ENCODE measurements around the gene OSCP1. TPM values are rescaled to one million over a fixed set of nuclear protein-coding genes. Genes with fewer than 3 reads are reported as not detected.

OSCP1 gene
- total and polyA plus RNA-seq, 8 donors: 1.7 to 69.4 (median 9.0) TPM

- TF ChIP-seq POLR2A (IDR thresholded peaks at IDR 0.05) (no peak), EP300 (IDR thresholded peaks at IDR 0.05) (no peak), POLR2AphosphoS5 (IDR thresholded peaks at IDR 0.05) (no peak), CTCF (IDR thresholded peaks at IDR 0.05) (no peak)
- Histone ChIP-seq H3K27ac (no peak overlapping the region), H3K4me1 (peaks cover 6 to 39% (median 16%) of the 10 kb centered on the region in 4 donors), H3K9me3 (no peaks in the 10 kb centered on the region), H3K36me3 (peaks cover 30 to 53% (median 48%) of the 10 kb centered on the region in 4 donors), H3K27me3 (no peaks in the 10 kb centered on the region), H3K4me3 (no peak overlapping the region)
- intact Hi-C loops (cut with DNase I; ENCODE audit: low total_unique reads): no loop called here
- 92 to 98% (median 94%) methylated on average over 6 of the region's 6 CpGs for WGBS, 5 donors
- no peak for DNase-seq
Measured at GRCh38 chr1:36453600-36454388, 3.5 kb upstream of the OSCP1 start.

- H3K27ac ChIP-seq: no peak overlapping the region
- H3K36me3 ChIP-seq: peaks cover 28 to 46% (median 40%) of the 10 kb centered on the region in 4 donors
- TF ChIP-seq CTCF (IDR thresholded peaks at IDR 0.05) (no peak), EP300 (IDR thresholded peaks at IDR 0.05) (no peak), POLR2A (IDR thresholded peaks at IDR 0.05) (no peak), POLR2AphosphoS5 (IDR thresholded peaks at IDR 0.05) (no peak)
- H3K27me3 ChIP-seq: no peaks in the 10 kb centered on the region
- intact Hi-C loops (cut with DNase I; ENCODE audit: low total_unique reads): no loop called here
- no peaks in the 10 kb centered on the region for H3K9me3 ChIP-seq
- DNase-seq: no peak
- H3K4me1 ChIP-seq: peaks cover 6 to 39% (median 16%) of the 10 kb centered on the region in 4 donors
- WGBS, 5 donors: 87 to 93% (median 88%) methylated on average over 3 of the region's 3 CpGs
- no peak overlapping the region for H3K4me3 ChIP-seq
Measured at GRCh38 chr1:36453051-36453450, 2.8 kb upstream of the OSCP1 start.

- WGBS, 5 donors: 26 to 43% (median 39%) methylated on average over 18 of the region's 18 CpGs
- intact Hi-C loops (cut with DNase I; ENCODE audit: low total_unique reads): no loop called here
- H3K4me3 ChIP-seq: peak overlapping the region; percentile 59 to 90 (median 66)
- no peaks in the 10 kb centered on the region for H3K9me3 ChIP-seq
- peaks cover 6 to 32% (median 16%) of the 10 kb centered on the region in 4 donors for H3K4me1 ChIP-seq
- DNase-seq: no peak
- H3K27ac ChIP-seq: peak overlapping the region; percentile 93 to 98 (median 95)
- peaks cover 11 to 25% (median 19%) of the 10 kb centered on the region in 4 donors for H3K36me3 ChIP-seq
- H3K27me3 ChIP-seq: no peaks in the 10 kb centered on the region
- TF ChIP-seq EP300 (IDR thresholded peaks at IDR 0.05): no peak
- no peak for TF ChIP-seq POLR2A (IDR thresholded peaks at IDR 0.05)
- no peak for TF ChIP-seq POLR2AphosphoS5 (IDR thresholded peaks at IDR 0.05)
- no peak for TF ChIP-seq CTCF (IDR thresholded peaks at IDR 0.05)
Measured at GRCh38 chr1:36450919-36451305, 661 bp upstream of the OSCP1 start.

- no peak overlapping the region for H3K27ac ChIP-seq
- 89 to 94% (median 92%) methylated on average over 4 of the region's 4 CpGs for WGBS, 5 donors
- H3K4me3 ChIP-seq: no peak overlapping the region
- peaks cover 0 to 4% (median under 1%) of the 10 kb centered on the region in 4 donors for H3K36me3 ChIP-seq
- H3K9me3 ChIP-seq: no peaks in the 10 kb centered on the region
- TF ChIP-seq CTCF (IDR thresholded peaks at IDR 0.05) (no peak), POLR2AphosphoS5 (IDR thresholded peaks at IDR 0.05) (no peak), EP300 (IDR thresholded peaks at IDR 0.05) (no peak), POLR2A (IDR thresholded peaks at IDR 0.05) (no peak)
- peaks cover 6 to 32% (median 16%) of the 10 kb centered on the region in 4 donors for H3K4me1 ChIP-seq
- H3K27me3 ChIP-seq: no peaks in the 10 kb centered on the region
- DNase-seq: no peak
- intact Hi-C loops (cut with DNase I; ENCODE audit: low total_unique reads): no loop called here
Measured at GRCh38 chr1:36448530-36449056, 1.7 kb downstream of the OSCP1 start.
